HL-60 (cell line): ENCODE data around the gene BTBD16.

Experiments used
- DNase-seq, 2 experiments: peaks; one replicate each; pipeline ENCODE4 v3.0.0-alpha.2; 2010 to 2020; ENCODE audit warnings: low read depth in 1 of 2, low spot score in 1 of 2
- H3K27ac ChIP-seq: fragments of 250-450 bp; sonication (Bioruptor Pico); replicated peaks from 2 replicates; pipeline ENCODE4 v1.5.1; 2020; ENCODE audit warnings: mild to moderate bottlenecking, moderate library complexity
- H3K27me3 ChIP-seq: fragments of 250-450 bp; sonication (Bioruptor Pico); 2 replicates; pipeline ENCODE4 v1.5.1; 2021; ENCODE audit warnings: mild to moderate bottlenecking, moderate library complexity; ENCODE audit not compliant: insufficient read depth, poor library complexity, severe bottlenecking
- H3K4me3 ChIP-seq: replicated peaks from 2 replicates; pipeline ENCODE4 v1.5.1; 2011; ENCODE audit warnings: mild to moderate bottlenecking, control low read depth, low read length; ENCODE audit not compliant: insufficient read depth
- GABPA ChIP-seq: IDR thresholded peaks from 2 replicates; pipeline ENCODE4 v1.6.1; 2012; ENCODE audit warnings: low read depth
- POLR2AphosphoS5 ChIP-seq: IDR thresholded peaks from 2 replicates; pipeline ENCODE4 v1.6.1; 2012; ENCODE audit warnings: low read depth
- REST ChIP-seq: IDR thresholded peaks from 2 replicates; pipeline ENCODE4 v1.6.1; 2012; ENCODE audit warnings: low read depth; ENCODE audit not compliant: insufficient replicate concordance
- SPI1 ChIP-seq: IDR thresholded peaks from 2 replicates; pipeline ENCODE4 v1.6.1; 2012; ENCODE audit warnings: low read depth, mild to moderate bottlenecking, borderline replicate concordance
- TF ChIP-seq, protein P1 (sequence below): IDR thresholded peaks from one replicate; pipeline ENCODE4 v1.5.1; 2011; ENCODE audit warnings: low read length, control low read depth, inconsistent platforms; ENCODE audit not compliant: insufficient read depth

The BTBD16 gene

GRCh38 chr10:122245897-122246296 lies 25.2 kb upstream of the BTBD16 start:
- Histone ChIP-seq H3K27me3 (no peaks in the 10 kb centered on the region), H3K4me3 (no peak overlapping the region), H3K27ac (no peak overlapping the region)
- TF ChIP-seq, protein P1, sequence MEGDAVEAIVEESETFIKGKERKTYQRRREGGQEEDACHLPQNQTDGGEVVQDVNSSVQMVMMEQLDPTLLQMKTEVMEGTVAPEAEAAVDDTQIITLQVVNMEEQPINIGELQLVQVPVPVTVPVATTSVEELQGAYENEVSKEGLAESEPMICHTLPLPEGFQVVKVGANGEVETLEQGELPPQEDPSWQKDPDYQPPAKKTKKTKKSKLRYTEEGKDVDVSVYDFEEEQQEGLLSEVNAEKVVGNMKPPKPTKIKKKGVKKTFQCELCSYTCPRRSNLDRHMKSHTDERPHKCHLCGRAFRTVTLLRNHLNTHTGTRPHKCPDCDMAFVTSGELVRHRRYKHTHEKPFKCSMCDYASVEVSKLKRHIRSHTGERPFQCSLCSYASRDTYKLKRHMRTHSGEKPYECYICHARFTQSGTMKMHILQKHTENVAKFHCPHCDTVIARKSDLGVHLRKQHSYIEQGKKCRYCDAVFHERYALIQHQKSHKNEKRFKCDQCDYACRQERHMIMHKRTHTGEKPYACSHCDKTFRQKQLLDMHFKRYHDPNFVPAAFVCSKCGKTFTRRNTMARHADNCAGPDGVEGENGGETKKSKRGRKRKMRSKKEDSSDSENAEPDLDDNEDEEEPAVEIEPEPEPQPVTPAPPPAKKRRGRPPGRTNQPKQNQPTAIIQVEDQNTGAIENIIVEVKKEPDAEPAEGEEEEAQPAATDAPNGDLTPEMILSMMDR = no peak
- TF ChIP-seq GABPA = no peak
- no peak for TF ChIP-seq SPI1
- TF ChIP-seq REST = no peak
- TF ChIP-seq POLR2AphosphoS5 = no peak
- DNase-seq = no peak

DNA sequence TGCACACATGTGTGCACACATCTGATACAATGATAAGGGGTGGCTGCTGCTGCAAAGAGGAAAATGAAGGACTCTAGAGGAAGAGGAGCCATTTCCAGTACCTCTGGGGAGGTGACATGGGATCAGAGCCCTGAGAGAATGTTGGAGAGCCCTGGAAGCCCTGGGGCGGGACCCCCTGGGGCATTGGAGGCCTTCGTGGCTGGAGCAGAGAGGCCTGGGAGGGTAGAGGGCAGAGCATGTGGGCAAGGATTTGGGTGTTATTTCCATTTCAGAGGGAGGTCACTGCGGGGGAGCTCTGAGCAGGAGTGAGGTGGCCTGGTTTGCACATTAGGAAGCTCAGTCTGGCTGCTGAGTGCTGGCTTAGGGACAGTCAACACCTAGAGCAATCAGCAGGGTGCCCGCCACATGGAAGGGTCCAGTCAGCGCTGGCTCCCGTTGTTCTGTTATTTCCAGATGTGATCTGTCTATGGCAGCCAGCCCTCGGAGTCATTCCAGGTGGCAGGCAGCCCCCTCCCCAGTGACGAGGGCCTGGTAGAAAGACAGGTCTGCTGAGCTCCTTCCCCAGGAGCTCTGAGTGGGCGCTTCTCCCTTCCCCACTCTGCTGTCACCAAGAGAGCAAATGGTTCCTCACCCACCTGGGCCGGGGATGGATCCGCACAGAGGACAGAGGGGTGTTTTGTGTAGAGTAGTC lies 24.1 kb upstream of the BTBD16 start:
- H3K27ac ChIP-seq = no peak overlapping the region
- H3K27me3 ChIP-seq = no peaks in the 10 kb centered on the region
- no peak for DNase-seq
- H3K4me3 ChIP-seq = no peak overlapping the region
- TF ChIP-seq SPI1 (no peak), POLR2AphosphoS5 (no peak), REST (no peak), GABPA (no peak)
- TF ChIP-seq, protein P1 = no peak

- Histone ChIP-seq H3K27me3 (no peaks in the 10 kb centered on the region), H3K27ac (no peak overlapping the region), H3K4me3 (no peak overlapping the region)
- DNase-seq = no peak
- TF ChIP-seq GABPA = no peak
Measured at GRCh38 chr10:122248356-122249302, 22.5 kb upstream of the BTBD16 start.

- Histone ChIP-seq H3K4me3 (no peak overlapping the region), H3K27ac (no peak overlapping the region), H3K27me3 (no peaks in the 10 kb centered on the region)
- TF ChIP-seq, protein P1 = no peak
- TF ChIP-seq GABPA = no peak
- TF ChIP-seq SPI1 = no peak
- no peak for TF ChIP-seq POLR2AphosphoS5
- no peak for TF ChIP-seq REST
- DNase-seq = no peak
Measured at GRCh38 chr10:122249303-122249850, 21.7 kb upstream of the BTBD16 start.
